Tibial artery (tissue), 4 donors: Measurements from ENCODE around the gene UBE4B.

Experiments
- DNase-seq, 2 donors: peaks; one replicate each; pipeline ENCODE4 v3.0.0-alpha.2; 2019
- H3K27ac ChIP-seq, 2 donors: fragments of 200-600 bp; sonication (generic) in 1 of 2; 1 replicate in 1 of 2; 2 replicates in 1 of 2; pipeline ENCODE4 v1.5.1; 2018 to 2019; ENCODE audit warnings: mild to moderate bottlenecking in 1 of 2
- H3K27me3 ChIP-seq, 2 donors: fragments of 200-600 bp; sonication (generic) in 1 of 2; one replicate each; pipeline versions ENCODE4 v1.5.1 to v1.6.0; 2016 to 2019
- H3K36me3 ChIP-seq, 3 donors: fragments of 200-600 bp; sonication (generic) in 2 of 3; one replicate each; pipeline ENCODE4 v1.5.1; 2016 to 2019; ENCODE audit warnings: mild to moderate bottlenecking in 2 of 3
- H3K4me1 ChIP-seq, 4 donors: fragments of 200-600 bp; sonication (generic) in 2 of 4; 1 replicate in 3 of 4; 2 replicates in 1 of 4; pipeline ENCODE4 v1.5.1; 2016 to 2019
- H3K4me3 ChIP-seq, 2 donors: fragments of 200-600 bp; sonication (generic) in 1 of 2; 1 replicate in 1 of 2; 2 replicates in 1 of 2; pipeline ENCODE4 v1.5.1; 2018 to 2019; ENCODE audit warnings: mild to moderate bottlenecking in 2 of 2
- H3K9me3 ChIP-seq, 3 donors: fragments of 200-600 bp; sonication (generic) in 1 of 3; one replicate each; pipeline ENCODE4 v1.5.1; 2016 to 2019
- CTCF ChIP-seq, 2 experiments: fragments of 200-600 bp in 1 of 2; fragments of 450-650 bp in 1 of 2; IDR thresholded peaks; one replicate each; pipeline ENCODE4 v1.5.1; 2017 to 2019; ENCODE audit warnings: antibody characterized with exemption in 2 of 2, mild to moderate bottlenecking in 1 of 2, moderate library complexity in 1 of 2
- intact Hi-C: fragments of 100-400 bp; cut with DNase I; formaldehyde crosslinking; loops from one replicate; pipeline ENCODE4 v1.15.0; 2023; ENCODE audit warnings: low total_unique reads

The UBE4B gene

GRCh38 chr1:10108948-10109708 lies 76.4 kb downstream of the UBE4B start:
- peak; percentile 28 to 71 for DNase-seq
- peak overlapping the region; percentile 80 to 82 for H3K27ac ChIP-seq
- intact Hi-C loops: loop anchor here (2.0 to 5.0 kb wide), 2 partner anchors 47 to 76 kb away; partner anchors contain the start of gene UBE4B
- no peaks in the 10 kb centered on the region for H3K9me3 ChIP-seq
- H3K36me3 ChIP-seq: peaks cover 16 to 53% (median 25%) of the 10 kb centered on the region in 3 donors
- peaks cover 0 to 54% (median 26%) of the 10 kb centered on the region in 4 donors for H3K4me1 ChIP-seq
- no peaks in the 10 kb centered on the region for H3K27me3 ChIP-seq
- H3K4me3 ChIP-seq: peak overlapping the region; percentile 5 to 22
- no peak for TF ChIP-seq CTCF (IDR thresholded peaks at IDR 0.05)

GRCh38 chr1:10113501-10113900 lies 80.7 kb downstream of the UBE4B start:
- Histone ChIP-seq H3K27me3 (no peaks in the 10 kb centered on the region), H3K4me1 (peaks cover 0 to 40% (median 11%) of the 10 kb centered on the region in 4 donors), H3K4me3 (no peak overlapping the region), H3K9me3 (no peaks in the 10 kb centered on the region), H3K36me3 (peaks cover 4 to 43% (median 8%) of the 10 kb centered on the region in 3 donors), H3K27ac (no peak overlapping the region)
- intact Hi-C loops: no loop called here
- no peak for TF ChIP-seq CTCF (IDR thresholded peaks at IDR 0.05)
- no peak for DNase-seq

GRCh38 chr1:10114746-10115145 lies 82.0 kb downstream of the UBE4B start:
- intact Hi-C loops: no loop called here
- no peaks in the 10 kb centered on the region for H3K27me3 ChIP-seq
- peaks cover 4 to 52% (median 17%) of the 10 kb centered on the region in 3 donors for H3K36me3 ChIP-seq

GRCh38 chr1:10117132-10117531 lies 84.4 kb downstream of the UBE4B start:
- intact Hi-C loops: no loop called here
- no peak for TF ChIP-seq CTCF (IDR thresholded peaks at IDR 0.05)
- peaks cover 18 to 64% (median 39%) of the 10 kb centered on the region in 3 donors for H3K36me3 ChIP-seq
- DNase-seq: no peak
- H3K27me3 ChIP-seq: no peaks in the 10 kb centered on the region
- H3K4me1 ChIP-seq: peaks cover 0 to 19% (median 2%) of the 10 kb centered on the region in 4 donors
- no peaks in the 10 kb centered on the region for H3K9me3 ChIP-seq
- peak overlapping the region; percentile 56 to 77 for H3K27ac ChIP-seq
- H3K4me3 ChIP-seq: no peak overlapping the region

More at GRCh38 chr1:10114746-10115145, 82.0 kb downstream of the UBE4B start:
- no peak for TF ChIP-seq CTCF (IDR thresholded peaks at IDR 0.05)
- no peaks in the 10 kb centered on the region for H3K9me3 ChIP-seq
- peaks cover 0 to 29% (median 3%) of the 10 kb centered on the region in 4 donors for H3K4me1 ChIP-seq
- no peak overlapping the region for H3K27ac ChIP-seq
- no peak for DNase-seq
- H3K4me3 ChIP-seq: no peak overlapping the region

- Histone ChIP-seq H3K4me1 (peaks cover 0 to 26% (median 2%) of the 10 kb centered on the region in 4 donors), H3K27me3 (no peaks in the 10 kb centered on the region), H3K4me3 (no peak overlapping the region), H3K9me3 (no peaks in the 10 kb centered on the region), H3K36me3 (peaks cover 18 to 61% (median 39%) of the 10 kb centered on the region in 3 donors), H3K27ac (peak overlapping the region; percentile 56 to 77)
- no peak for DNase-seq
- TF ChIP-seq CTCF (IDR thresholded peaks at IDR 0.05): no peak
- intact Hi-C loops: no loop called here
These were observed 85.1 kb downstream of the UBE4B start for GRCh38 chr1:10117865-10118264.
